Stimulated activated CD8-positive, alpha-beta memory T cell treated with anti-CD3 and anti-CD28 coated beads, Interleukin-12 subunit alpha, Interleukin-12 subunit beta, amount 100 ng/mL, for 1 hour (primary cell): ENCODE data around the gene CYP4Z1.
"Not testable (repeated sequence)": the region's sequence is repeated elsewhere in the genome, so short reads cannot be mapped to it uniquely, and the experiment has no call there.

Experiments used
- DNase-seq: peaks from one replicate; pipeline ENCODE4 v3.0.0-alpha.2; 2020; ENCODE audit warnings: low read depth

CYP4Z1 gene

DNA sequence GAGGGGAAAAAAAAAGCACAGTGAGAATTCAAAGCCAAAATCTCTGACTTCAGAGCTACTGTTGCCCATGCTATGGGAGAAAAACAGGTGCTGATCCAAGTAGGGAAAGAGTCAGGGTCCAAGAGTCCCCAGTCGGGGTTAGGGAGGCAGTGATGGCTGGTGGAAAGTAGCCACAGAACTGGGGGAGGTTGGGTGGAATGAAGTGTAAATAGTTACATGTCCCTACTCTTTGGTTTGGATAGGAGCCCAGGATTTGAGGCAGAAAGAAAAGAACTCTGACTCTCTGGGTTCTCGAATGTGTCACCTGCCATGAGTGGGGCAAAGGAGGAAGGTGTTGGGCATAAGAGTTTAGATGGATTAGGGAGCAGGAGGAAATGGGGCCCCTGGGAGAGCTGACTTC is 61.8 kb downstream of the CYP4Z1 start:
- DNase-seq = not testable (repeated sequence)

DNA sequence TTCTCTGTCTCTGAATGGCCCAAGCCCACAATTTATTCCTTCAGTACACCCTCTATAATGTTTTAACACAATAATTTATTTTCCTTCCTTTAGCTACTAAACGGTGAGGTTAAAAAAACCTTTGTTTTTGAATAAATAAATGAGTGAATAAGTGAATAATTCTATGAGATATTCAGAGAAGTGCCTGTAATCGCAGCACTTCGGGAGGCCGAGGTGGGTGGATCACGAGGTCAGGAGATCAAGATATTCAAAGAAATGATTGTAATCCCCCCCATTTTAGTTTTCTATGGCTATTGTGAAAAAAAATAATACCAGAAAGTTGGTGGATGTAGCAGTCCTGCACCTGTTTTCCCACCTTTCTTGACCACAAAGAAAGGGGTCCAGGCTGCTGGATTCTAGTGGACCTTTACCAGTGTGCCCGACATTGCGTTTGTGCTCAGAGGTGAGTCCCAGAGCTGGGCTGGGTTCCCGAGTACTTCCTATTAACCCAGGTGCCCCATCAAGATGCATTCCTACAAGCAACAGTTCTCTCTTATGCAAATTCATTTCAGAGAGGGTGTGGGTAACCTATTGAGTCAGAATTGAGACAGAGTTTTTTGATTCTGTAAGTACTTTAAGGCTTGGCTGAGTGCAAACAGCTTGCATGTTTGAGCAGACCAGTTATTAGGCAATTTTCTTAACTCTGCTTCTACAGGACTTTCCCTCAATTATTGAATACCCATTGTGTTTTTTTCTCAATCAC is 62.6 kb downstream of the CYP4Z1 start:
- DNase-seq = not testable (repeated sequence)

DNA sequence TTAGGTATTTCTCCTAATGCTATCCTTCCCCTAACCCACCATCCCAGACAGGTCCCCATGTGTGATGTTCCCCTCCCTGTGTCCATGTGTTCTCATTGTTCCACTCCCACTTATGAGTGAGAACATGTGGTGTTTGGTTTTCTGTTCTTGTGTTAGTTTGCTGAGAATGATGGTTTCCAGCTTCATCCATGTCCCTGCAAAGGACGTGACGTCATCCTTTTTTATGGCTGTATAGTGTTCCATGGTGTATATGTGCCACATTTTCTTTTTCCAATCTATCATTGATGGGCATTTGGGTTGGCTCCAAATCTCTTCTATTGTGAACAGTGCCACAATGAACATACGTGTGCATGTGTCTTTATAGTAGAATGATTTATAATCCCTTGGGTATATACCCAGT is 65.6 kb downstream of the CYP4Z1 start:
- not testable (repeated sequence) for DNase-seq

DNA sequence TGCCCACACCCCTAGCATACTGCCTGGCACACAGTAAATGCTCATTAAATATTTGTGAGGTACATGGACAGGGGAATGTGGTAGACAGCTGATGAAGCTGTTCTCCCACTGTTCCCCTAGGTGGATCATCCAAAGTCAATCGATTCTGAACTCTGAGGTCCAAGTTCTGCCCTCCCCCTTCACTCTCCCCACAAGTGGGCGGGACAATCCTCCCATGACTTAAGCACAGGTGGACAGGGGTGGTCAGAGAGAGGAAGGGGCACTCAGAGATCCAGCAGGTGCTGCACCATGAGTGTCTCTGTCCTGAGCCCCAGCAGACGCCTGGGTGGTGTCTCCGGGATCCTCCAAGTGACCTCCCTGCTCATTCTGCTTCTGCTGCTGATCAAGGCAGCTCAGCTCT is 70.2 kb downstream of the CYP4Z1 start, which contains the start of gene CYP4A22:
CYP4A22 (plus strand) TSS at position 244 of the 400 bp plus-strand sequence; CDS start at position 289, 45 bp downstream.
- no peak for DNase-seq

DNA sequence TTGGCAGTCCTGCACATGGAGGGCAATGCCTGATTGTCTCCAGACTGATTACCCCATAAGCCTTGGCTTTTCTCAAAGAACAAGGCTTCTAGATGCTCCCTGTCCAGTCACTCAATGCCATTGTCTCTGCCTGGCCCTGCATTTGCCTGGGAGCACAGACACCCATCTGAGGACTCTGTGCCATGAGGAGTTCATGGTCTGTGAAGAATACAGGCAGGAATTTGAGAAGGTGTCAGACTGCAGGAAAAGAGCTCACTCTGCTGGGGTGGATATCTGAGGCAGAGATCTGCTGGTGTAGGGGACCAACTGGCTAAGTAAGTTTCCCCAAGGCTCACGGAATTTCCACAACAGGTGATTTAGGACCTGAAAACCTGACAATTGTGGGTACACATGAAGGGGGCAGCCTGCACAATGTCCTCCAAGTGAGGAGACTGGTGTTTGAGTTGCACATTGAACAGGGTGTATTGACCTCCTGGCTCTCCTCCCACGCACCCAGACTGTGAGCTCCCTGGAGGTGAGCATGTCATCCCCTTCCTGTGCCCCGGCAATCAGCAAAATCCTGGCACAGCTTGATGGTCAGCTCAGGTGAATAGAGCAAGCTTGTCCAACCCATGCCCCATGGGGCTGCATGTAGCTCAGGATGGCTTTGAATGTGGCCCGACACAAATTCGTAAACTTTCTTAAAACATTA is 71.0 kb downstream of the CYP4Z1 start:
- DNase-seq = no peak

DNA sequence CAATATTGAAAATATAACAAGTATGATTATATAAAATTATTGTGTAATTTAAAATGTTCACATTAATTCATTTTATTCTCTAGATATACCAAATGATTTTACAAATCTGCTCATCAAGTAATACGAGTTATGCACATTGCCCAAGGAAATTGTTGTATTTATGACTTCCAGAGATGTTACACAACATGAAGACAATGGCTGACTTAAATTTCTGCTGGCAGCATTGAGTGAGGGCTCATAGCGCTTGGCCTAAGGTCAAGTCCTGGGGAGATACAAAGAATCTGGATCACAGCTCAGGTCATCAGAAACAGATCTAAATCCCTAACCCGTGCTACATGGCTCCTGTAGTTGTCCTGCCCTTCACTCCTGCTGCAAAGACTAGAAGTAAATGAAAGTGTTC is 73.3 kb downstream of the CYP4Z1 start:
- not testable (repeated sequence) for DNase-seq

DNA sequence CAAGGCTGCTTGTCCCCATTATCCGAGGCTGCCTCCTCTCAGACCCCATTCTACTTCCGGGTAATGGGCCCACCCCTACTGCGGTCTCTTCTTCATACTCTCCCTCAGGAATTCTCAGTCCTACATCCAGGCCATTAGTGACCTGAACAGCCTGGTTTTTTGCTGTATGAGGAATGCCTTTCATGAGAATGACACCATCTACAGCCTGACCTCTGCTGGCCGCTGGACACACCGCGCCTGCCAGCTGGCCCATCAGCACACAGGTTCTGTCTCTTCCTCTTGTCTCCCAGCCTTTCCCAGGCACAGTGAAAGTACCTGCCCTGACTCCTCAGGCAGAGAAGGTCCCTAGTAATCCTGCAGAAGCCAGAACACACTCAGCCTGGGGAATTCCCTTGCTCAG is 76.6 kb downstream of the CYP4Z1 start:
- not testable (repeated sequence) for DNase-seq

DNA sequence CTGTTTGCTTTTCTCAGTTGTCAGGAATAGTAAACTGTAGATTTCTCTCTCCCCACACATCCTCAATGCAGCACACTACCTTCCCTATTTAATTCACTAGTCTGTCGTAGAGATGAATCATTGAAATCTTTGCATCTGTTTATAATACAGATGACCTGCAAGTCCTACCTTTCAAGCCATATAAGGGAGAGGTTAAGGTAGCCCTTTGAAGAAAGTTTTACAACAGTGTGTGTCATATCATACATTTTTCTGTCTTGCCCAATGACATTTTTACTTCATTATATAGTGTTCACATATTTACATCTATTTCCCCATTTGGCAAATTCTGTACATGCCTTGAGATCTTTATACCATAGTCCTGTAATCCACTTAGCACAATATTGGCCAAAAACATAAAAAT is 79.5 kb downstream of the CYP4Z1 start:
- DNase-seq = not testable (repeated sequence)

DNA sequence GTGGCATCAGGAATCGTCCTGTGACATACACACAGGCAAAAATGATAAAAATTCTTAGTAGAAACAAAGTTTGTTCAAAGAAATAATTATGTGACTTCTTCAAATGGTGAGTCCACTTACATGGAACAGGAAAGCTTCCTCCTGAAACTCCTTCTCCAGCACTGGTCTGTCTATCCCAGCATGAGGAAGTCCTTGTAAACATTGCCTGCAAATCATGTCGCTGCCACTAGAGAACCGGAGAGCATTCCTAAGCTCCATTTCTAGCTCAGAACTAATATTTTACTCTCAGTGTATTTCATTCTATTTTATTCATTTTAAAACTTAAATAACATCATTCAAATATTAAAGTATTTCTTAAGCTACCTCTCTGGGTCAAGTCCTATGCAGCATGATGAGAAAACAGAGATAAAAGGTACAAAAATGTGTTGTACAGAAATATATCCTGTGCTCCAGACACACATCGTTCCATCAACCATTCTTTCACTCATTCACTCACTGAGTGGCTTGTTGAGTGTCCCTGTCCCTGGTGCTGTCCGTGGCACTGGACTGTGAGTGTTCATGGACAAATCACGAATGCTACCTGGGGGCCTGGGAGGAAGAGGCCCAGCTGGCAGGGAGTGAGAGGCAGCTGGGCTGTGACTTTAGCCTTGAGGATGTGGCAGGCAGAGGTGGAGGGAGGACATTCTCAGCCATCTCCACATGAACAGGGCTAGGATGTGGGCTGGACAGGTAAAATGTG is 80.2 kb downstream of the CYP4Z1 start:
- no peak for DNase-seq

DNA sequence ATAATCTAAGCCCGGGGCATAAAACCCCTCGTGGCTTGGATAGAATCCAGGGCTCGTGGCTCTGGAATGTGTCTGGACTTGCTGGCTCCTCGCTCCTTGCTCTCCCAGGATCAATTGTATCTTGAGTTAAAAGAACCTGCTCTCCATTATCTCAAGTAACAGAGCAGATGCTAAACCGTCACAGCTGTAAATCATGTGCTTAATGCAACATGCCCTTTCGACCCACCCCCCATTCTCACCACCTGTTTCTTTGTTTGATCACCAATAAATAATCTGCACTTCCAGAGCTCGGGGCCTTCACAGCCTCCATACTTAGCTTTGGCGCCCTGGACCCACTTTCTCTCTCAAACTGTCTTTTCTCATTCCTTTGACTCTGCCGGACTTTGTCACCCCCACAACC is 82.1 kb downstream of the CYP4Z1 start:
- DNase-seq = not testable (repeated sequence)

DNA sequence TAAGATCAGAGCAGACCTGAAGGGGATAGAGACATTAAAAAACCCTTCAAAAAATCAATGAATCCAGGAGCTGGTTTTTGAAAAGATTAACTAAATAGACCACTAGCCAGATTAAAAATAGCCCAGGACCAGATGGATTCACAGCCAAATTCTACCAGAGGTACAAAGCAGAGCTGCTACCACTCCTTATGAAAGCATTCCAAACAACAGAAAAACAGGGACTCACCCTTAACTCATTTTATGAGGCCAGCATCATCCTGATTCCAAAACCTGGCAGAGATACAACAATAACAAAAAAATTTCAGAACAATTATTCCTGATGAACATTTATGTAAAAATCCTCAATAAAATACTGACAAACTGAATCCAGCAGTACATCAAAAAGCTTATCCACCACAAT is 89.4 kb downstream of the CYP4Z1 start:
- DNase-seq = not testable (repeated sequence)

DNA sequence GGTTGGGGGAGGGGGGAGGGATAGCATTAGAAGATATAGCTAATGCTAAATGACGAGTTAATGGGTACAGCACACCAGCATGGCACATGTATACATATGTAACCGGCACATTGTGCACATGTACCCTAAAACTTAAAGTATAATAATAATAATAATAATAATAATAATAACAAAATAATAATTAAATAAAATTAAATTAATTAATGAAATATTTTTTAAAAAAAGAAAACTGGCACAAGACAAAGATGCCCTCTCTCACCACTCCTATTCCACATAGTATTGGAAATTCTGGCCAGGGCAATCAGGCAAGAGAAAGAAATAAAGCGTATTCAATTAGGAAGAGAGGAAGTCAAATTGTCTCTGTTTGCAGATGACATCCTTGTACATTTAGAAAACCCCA is 90.9 kb downstream of the CYP4Z1 start:
- DNase-seq = not testable (repeated sequence)

DNA sequence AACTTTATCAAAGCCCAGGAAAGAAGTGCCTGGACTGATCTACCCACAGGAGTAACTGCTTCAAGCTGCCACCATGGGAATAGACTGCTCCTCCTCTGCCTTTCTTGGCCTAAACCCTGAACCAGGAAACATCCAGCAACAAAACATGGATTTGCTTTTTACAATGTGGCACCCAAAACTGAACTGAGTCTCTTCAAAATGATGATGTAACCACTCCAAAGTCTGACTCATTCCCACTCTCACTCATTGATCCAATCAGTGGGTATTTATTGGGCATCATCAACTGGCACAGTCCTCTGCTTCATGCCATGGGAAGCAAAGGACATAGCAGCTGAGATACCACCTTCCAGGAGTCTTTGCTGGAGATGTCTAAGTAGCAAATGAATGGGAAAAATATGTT is 93.7 kb downstream of the CYP4Z1 start:
- DNase-seq = no peak

DNA sequence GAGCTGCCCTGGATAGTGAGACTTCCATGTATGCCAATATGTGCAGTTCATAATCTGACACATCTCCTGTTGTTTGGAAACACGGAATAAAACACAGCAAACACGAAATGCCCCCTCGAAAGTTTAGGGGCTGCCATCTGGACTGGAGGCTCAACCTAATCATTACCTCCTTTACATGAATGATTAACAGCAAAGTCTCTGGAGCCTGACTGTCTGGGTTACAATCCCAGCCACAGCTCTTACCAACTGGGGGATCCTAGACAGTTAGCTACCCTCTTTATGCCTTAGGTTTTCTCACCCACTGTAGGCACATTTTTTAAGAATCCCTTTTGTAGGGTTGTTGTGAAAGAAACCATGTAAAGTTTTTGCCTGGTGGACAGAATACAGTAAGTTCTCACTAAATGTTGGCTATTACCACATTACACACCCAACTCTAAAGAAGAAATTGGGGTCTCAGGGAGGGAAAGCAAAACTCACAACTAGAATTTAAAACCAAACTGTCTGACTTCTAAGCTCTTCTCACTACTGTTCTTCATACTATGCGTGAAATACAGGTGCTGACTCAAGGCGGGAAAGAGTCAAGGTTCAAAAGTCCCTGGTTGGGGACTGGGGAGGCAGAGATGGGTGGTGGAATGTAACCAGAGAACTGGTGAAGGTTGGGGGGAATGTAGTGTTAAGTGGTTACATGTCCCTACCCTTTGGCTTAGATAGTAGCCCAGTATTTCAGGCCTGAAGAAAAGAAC is 94.4 kb downstream of the CYP4Z1 start:
- DNase-seq = no peak

DNA sequence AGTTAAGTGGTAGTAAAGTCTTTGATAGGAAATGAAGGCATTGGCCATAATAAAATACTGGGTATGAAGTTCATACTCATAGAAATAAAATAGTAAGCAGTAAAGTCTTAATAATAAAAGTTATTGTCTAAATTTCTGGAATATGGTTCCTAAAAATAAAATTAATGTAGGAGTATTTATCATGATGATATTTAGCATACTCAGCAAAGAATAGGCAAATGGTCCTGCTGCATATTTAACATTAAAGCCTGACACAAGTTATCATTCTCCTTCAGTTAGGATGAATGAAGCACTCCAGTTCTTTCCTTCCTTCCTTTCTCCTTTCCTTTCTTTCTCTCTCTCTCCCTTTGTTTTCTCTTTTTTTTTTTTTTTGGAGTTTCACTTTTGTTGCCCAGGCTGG is 97.5 kb downstream of the CYP4Z1 start:
- DNase-seq = no peak
